Stimulated activated CD8-positive, alpha-beta memory T cell treated with anti-CD3 and anti-CD28 coated beads, Interleukin-12 subunit alpha, Interleukin-12 subunit beta, amount 100 ng/mL, for 4 hours (primary cell): ENCODE data around the gene JAKMIP2.
"Not testable (repeated sequence)": the region's sequence is repeated elsewhere in the genome, so short reads cannot be mapped to it uniquely, and the experiment has no call there.

Source experiments
- DNase-seq: peaks from one replicate; pipeline ENCODE4 v3.0.0-alpha.2; 2020; ENCODE audit warnings: low read depth

Gene JAKMIP2

DNA sequence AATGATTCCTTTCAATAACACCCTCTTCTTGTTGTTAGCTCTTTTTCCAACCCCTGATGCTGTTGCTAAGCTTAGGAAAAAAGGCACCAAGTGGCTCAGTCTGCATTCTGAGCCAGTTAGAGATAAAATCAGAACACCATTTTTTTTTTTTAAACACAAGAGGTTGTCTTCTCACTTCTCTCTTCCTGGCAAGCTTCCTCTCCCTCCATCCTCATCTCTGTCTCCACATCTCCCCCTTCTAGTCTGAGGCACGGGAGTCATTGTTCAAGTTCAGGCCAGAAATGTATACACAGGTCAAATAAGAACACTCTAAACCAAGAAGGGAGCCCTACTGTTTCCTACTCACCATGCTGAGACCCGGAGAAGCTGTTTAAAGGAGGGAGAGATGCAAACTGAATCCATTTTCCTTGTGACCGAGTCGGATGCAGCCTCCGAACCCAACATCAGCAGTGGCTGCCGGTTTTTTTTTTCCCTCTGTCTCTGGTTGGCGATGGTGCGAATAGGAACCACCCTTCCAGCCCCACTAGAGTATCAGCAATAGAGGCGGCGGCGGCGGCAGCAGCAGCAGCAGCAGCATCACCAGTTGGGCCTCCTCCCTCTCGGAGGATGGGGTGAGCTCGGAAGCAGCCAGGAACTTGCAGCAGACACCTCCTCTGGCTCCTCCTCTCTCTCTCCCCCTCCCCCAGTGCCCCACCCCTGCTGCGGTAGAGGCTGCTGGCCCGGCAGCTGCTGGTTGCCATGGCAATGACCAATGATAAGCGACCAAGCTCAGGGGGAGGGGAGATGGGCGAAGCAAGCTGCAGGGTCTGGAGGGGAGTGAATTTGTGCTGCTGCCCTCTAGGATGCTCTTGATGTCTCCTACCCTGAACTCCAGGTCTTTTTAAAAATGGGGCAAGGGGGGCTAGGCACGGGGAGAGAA is at the start of gene JAKMIP2:
TSS of gene JAKMIP2 (minus strand) at position 619 of the 919 bp plus-strand sequence. CDS start 110,922 bp downstream, outside the sequence.
- DNase-seq: peak; percentile 70

DNA sequence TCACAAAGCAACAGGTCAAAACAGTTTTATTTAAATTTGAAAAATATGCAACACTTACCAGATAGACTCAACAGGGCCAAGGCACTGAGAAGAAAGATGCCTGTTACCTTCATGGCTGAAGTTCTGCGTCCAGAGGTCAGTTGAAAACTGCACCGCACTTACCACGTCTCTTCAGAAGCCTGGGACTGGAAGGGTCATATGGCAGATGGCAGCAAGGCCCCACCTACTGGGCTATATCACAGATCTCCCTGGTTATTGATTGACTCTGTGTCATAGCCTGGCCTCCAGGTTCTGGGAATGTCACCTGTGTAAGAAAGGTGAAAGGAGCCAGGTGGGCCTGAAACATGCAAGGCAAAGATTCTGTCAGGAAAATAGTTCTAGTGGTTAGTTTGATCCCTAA is 48.9 kb upstream of the JAKMIP2 start, which contains the start of gene SPINK1:
TSS of gene SPINK1 (minus strand) at position 207 of the 400 bp plus-strand sequence. CDS start at position 113, 94 bp downstream.
- no peak for DNase-seq

DNA sequence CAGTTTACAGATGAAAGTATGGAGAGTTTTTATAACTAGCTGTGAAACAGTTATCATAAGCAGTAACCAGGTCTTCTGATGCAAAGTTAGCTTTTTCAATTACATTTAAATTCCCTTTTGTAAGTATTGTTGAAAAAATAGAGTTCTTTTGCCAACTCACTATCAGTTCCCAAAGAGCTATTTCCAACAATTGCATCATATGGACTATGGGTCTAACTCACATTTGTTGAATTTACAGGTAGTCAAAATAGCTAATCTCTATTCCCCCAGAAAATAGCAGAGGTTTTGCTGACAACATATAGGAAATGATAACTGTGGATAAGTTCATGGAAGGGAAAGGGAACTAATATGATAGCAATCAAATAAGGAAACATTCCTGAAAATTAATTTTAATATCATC is 47.5 kb upstream of the JAKMIP2 start:
- DNase-seq: no peak

DNA sequence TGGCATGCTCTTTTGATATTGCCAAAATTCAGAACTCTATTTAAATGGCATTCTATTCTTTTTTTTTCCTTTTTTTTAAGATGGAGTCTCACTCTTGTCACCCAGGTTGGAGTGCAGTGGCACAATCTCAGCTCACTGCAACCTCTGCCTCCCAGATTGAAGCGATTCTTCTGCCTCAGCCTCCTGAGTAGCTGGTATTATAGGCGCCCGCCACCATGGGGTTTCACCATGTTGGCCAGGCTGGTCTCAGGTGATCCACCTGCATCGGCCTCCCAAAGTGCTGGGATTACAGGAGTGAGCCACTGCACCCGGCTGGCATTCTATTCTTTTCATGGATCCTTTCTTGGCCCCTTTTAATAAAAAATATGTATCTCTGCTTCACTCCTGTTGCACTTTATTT is 44.5 kb upstream of the JAKMIP2 start:
- not testable (repeated sequence) for DNase-seq

DNA sequence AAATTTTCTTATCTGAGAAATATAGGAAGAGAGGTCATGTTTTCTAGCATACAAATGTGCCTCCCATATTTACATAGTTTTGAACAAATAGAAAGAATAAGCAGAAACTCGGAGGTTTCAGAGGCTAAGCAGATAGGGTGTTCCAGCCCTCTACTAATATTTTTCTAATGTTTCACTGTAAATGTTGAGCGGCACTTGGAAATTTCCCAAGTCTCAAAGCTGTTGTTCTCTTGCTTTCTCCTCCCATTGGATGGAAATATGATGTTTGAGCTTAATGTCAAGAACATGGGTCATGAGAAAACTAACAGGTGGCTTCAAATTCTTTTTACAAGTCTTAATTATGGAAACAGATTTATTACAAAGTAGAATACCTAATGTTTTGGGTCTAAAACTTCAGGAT is 43.8 kb upstream of the JAKMIP2 start:
- no peak for DNase-seq

DNA sequence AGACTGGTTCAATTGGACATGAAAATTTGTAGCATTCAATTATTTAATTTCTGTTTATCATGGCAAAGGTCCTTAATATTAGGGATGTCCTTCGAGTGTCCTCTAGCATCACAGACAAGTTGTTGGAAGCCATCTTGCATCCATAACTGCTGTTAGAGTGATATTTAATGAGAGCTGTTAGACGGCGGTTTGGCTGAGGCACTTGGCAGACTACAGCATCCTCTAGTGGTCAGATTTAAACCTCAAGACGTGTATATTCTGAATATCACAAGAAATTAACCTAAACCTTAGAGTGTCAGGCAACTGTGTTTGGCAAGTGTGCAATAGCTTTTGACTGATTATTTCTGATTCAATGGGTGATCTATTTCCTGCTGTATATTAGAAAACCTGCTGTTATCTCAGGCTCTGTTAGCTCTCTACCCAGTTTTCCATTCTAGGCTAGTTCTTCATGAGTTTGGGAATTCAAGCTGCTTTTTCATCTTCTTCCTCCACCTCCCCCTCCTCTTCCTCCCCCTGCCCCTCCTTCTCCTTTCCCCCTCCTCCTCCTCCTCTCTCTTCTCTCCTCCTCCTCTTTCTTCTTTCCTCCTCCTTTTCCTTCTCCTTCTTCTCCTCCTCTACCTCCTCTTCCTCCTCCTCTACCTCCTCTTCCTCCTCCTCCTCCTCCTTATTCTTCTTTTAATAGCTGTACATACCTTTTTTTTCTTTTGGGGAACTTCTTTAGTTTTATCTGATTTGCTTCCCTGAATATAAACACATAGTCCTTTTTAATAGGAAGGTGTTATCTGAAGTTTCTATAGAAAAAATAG is 40.4 kb upstream of the JAKMIP2 start:
- no peak for DNase-seq

DNA sequence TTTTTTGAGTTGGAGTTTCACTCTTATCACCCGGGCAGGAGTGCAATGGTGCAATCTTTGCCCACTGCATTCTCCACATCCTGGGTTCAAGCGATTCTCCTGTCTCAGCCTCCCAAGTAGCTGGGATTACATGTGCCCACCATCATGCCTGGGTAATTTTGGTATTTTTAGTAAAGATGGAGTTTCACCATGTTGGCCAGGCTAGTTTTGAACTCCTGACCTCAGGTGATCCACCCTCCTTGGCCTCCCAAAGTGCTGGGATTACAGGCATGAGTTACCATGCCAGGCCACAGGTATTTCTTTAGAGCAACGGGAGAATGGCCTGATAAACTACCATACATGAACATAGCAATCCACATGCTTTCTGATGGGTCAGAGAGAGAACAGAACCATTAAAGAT is 39.7 kb upstream of the JAKMIP2 start:
- DNase-seq: not testable (repeated sequence)

DNA sequence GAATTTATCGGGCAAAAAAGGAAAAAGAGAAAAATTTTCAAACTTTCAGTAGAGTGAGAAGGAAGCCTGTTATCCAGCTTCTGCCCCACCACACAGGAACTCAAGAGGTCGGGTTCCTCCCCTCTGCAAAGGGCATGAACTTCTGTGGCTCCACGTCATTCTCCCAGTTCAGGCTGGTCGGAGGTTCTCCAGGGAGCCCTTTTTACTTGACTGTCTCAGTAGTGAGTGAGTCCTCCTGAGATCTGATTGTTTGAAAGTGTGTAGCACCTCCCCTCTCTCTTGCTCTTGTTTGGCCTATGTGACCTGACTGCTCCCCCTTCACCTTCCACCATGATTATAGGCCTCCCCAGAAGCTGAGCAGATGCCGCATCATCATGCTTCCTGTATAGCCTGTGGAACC is 39.2 kb upstream of the JAKMIP2 start:
- DNase-seq: no peak

DNA sequence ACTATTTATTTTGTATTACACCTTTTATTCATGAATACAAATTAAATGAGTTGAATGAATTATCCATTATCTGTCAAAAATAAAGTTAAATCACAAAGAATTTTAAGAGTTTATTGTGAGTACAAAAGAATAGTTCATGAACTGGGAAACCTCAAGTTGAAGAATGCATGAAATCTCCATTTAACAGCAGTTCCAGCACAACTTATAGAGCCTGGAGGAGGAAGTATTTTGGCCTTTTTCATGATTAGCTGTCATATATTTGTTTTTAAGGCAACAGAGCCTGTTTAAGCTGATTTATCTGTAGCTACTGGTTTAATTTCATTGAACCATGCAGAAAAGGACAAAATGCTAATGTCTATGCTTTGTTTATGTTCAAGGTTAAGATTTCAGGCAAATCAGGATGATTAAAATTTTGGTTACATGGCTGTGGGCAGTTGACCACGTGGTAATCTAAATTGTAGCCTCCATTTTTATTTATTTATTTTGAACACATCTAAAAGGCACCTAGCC is 36.8 kb upstream of the JAKMIP2 start:
- no peak for DNase-seq

DNA sequence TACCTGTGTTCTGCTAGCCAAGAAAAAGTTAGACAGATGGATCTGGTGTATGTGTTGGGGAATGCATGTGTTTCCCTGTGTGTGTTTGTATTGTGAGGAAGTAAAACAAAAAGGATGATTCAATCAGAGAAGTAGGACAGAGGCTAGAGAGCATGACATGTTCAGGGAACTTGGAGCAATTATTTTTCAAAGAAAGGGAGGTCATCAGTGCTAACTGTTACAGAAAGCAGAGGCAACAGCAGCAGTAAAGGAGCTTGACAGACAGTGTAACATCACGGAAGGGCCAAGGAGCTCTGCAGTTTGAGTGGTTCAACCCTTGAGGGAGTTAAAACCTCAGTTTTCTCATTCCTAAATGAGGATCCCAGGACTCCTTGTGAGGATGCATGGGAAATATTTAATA is 35.8 kb upstream of the JAKMIP2 start:
- DNase-seq: no peak

DNA sequence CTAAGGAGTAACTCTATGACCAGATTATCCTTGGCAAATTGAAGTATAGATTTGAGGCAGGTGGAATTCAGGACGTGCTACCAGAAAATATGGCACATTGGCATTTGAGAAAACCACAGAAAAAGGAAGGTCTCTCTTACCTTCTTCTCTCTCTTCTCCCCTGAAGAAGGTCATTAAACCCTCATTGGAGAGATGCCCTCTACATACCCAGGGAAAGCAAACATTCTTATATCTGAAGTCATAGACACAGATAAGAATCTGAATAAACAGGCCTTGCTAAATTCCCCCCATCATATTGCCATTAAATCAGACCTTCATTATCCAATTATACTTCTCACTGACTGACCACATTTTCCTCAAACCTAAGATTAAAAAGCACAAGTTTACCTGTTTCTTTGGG is 31.2 kb upstream of the JAKMIP2 start:
- DNase-seq: no peak

DNA sequence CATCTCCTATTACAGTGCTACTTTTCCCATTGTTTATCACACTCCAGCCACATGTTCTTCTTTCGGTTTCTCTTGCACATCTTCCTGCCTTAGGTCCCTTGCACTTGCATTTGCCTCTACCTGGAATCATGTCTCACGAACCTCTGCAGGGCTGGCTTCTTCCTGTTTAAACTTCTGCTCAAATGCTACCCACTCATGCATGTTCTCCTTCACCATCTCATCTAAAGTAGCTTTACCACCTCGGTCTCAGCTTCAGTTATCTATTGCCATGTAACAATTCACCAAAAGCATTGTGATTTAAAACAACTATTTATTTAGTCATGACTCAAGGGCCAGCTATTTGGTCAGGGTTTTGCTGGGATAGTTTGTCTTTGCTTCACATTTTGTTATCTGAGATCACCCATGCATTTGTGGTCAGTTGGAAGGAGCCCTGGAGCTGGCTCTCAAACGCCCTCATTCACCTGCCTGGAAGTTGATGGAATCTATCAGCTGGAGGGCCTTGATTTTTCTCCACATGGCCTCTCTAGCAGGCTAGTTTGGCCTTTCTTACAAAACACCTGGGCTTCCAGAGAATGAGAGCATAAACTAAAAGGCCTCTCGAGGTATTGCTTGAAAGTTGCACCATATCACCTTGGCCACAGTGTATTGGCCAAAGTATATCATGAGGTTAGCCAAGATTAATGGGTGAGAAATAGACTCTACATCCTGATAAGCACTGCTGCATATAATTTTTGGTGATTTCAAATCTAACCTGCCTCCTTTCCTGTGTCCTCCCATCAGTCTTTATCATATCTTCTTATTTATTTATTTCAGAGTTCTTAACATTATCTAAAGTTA is 27.5 kb upstream of the JAKMIP2 start:
- no peak for DNase-seq

DNA sequence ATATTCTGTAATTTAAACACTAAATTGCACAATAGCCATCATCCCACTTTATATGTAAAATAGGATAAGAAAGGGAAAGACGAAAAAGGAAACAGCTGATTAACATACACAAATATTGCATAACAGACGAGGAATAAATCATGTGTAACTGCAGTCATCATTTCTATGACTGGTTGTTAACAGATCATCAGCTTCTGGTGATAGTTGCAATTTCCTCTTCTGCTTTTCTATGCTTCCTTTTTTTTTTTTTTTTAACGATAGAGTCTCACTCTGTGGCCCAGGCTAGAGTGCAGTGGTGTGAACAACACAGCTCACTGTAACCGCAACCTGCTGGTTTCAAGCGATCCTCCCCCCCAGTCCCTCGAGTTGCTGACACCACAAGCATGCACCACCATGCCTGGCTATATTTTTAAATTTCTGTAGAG is 22.5 kb upstream of the JAKMIP2 start:
- DNase-seq: peak; percentile 21

DNA sequence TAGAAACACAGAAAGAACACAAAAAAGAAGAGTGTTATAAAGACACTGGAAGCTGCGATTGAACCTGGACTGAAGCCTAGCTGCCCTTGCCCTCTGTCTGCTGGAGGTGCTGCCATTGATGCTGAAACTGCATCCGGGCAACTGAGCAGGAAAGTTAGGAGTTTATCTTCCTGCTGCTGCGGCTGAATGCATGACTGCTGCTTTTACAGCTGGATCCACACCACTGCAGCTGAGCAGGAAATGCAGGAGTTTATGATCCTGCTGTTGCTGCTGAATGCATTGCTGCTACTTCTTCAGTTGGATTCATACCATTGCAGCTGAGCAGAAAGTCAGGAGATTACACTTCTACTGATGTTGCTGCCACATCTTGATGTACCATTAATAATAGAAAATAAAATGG is 21.8 kb upstream of the JAKMIP2 start:
- no peak for DNase-seq

DNA sequence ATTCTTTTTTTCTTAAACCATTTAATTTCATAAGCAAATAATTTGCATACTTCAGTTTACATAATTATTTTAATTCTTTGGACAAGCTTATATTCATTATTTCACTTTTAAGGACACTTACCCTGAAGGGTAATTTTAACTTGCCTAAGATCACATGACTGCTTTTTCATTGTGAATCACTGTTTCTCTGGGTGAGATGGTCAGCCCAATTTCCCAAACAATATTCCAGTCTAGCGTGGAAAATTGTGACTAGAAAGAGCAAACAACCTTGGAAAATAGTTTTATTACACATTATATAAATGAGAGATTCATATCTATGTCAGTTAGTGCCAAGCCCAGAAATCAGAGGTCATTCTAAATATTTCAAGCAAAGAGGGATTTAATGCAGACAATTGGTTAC is 21.4 kb upstream of the JAKMIP2 start:
- DNase-seq: no peak

DNA sequence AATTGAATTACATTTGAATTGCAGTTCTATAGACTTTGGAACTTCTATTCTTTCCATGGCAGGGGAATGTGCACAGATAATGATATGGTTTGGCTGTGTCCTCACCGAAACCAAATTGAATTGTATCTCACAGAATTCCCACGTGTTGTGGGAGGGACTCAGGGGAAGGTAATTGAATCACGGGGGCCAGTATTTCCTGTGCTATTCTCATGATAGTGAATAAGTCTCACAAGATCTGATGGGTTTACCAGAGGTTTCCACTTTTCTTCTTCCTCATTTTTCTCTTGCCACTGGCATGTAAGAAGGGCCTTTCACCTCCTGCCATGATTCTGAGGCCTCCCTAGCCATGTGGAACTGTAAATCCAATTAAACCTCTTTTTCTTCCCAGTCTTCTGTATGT is 20.6 kb upstream of the JAKMIP2 start:
- DNase-seq: not testable (repeated sequence)

DNA sequence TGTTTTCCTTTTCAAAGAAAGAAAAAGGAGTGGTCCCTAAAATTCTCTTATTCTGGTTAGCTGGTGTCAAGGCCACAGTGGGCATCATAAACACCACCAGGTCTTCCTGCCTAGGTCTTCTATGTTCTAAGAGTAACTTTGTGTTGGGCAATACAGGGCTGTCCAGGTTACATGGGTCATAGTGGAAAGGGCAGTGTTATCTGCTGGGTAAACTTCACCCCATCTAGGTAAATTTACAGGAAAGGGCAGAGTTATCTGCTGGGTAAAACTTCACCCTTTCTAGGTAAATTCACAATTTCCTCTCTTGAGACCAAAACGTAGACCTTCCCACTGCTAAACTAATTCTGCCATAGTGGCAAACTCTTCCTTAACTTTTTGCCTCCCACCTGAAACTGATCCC is 18.9 kb upstream of the JAKMIP2 start:
- no peak for DNase-seq

DNA sequence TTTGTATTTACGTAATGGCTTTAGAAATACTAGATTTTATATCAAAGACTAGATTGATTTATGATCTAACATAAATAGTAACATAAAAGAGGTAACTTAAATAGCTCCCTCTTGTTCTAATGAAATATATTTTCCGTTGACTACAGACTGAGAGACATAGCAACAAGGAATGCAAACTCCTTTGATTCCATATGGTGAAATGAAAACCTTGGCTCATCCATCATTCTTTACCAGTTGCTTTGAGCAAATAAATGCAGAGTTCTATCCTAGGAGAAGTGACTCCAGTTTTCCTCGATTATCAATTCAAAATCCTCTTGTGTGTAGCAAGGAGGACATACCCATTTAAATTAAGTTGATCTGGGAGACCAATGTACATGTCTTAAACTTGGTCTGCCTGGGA is 18.0 kb upstream of the JAKMIP2 start:
- no peak for DNase-seq

DNA sequence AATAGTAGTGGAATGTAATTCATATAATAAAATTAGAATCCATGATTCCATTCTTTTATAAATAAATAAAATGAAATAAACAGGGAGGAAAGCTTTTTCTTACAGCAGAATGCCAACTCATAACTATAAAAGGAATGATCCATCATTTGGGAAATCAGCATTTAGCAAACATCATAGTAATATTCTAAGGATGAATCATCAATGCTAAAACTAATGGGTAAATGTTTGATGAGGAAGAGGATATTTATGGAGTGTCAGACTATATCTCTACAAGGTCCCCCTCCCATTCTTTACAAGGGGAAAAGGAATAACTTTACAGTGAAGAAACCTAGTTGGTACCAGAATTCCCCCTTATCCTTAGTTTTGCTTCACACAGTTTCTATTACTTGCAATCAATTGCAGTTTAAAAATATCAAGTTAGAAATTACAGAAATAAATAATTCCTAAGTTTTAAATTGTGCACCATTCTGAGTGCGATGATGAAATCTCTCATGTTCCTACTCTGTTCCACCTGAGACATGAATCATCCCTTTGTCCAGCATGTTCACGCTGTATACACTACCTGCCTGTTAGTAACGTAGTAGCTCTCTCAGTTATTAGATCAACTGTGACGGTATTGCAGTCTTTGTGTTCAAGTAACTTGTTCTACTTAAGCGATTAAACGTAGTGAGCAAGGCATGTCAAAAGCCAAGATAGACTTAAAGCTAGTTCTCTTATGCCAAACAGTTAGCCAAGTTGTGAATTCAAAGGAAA is 14.2 kb upstream of the JAKMIP2 start:
- no peak for DNase-seq

DNA sequence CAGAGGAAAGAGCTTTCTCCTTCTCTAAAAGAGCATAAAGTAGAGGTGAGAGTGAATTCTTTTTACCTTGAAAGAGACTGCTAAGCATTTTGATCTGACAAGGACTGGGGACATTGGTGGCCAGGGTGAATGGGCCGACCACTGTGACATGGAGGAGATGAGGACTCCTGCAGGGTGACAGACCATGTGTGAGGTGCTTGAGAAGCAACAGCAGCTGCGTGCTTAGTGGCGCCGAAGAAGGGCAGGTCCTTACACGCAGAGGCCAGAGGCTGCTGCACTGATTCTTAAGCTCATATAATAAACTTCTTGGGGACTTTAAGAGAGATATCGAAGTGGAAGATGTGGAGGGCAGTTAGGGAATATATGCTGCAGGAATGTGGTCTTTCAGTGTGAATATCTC is 8.7 kb upstream of the JAKMIP2 start:
- no peak for DNase-seq

DNA sequence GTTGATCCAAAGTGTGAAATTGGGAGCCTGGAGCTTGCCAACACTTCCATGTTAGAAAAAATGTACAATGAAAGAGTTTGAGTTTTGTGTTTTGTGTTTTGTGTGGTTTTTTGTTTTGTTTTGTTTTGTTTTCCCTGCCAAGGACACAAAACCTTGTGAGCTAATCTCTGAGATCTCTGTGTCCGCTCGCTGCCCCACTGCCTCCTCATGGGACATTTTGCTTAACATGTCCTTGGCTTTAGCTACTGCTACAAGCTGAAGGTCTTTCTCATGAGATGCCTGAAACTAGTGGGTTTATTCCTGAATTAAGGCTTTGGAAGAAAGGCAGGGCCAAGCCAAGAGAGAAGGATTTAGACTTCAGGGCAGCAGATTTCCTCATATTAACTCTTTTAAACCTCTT is 7.3 kb upstream of the JAKMIP2 start:
- DNase-seq: no peak
